Measurements from ENCODE around the gene PDIA6.
"Not testable (repeated sequence)": the region's sequence is repeated elsewhere in the genome, so short reads cannot be mapped to it uniquely, and the experiment has no call there.

Gene PDIA6

DNA sequence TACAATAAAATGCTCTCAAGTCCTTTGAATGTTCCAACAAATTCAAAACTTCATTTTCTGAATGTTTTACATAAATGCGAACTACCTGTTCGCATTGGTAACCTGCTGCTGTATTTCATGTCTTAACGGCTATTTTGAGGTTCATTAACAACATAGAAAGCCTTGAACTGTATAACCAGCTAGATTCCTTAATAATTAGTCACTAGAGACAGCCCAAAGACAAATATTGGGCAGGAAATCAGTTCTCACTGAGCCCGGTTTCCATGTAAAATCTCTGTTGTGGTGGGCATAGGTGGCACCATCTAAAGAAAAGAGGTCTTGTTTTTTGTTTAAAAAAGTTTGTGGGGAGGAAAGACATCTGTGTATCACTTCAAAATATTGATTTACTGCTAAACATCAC, 29.2 kb downstream of the PDIA6 start:
- H3K4me3 ChIP-seq (replicated peaks in 1 of 2; ENCODE audit: low read depth in 2 of 2, low read length in 2 of 2): no peak overlapping the region

DNA sequence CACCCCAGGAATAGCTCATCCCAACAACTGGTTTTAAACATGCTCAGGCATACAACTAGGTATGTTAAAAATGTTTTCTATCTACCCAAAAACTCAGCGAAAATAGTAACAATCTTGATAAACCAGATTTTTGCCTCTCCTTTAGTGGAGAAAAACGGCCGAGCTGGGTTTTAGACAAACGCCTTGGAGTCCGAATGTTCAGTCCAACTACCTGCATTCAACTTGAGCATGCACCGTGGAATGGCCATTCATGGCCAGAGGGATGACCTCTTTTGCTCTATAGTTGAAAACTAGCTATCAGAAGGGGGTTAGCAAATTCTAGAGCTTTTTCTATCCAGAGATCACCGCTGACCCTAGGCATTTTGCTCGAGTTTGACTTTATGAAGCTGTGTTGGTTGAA, 30.8 kb downstream of the PDIA6 start:
- DNase-seq (ENCODE audit: low read depth in 2 of 2): no peak
- H3K4me3 ChIP-seq (replicated peaks in 1 of 2; ENCODE audit: low read depth in 2 of 2, low read length in 2 of 2): no peak overlapping the region
- TF ChIP-seq, protein P1, sequence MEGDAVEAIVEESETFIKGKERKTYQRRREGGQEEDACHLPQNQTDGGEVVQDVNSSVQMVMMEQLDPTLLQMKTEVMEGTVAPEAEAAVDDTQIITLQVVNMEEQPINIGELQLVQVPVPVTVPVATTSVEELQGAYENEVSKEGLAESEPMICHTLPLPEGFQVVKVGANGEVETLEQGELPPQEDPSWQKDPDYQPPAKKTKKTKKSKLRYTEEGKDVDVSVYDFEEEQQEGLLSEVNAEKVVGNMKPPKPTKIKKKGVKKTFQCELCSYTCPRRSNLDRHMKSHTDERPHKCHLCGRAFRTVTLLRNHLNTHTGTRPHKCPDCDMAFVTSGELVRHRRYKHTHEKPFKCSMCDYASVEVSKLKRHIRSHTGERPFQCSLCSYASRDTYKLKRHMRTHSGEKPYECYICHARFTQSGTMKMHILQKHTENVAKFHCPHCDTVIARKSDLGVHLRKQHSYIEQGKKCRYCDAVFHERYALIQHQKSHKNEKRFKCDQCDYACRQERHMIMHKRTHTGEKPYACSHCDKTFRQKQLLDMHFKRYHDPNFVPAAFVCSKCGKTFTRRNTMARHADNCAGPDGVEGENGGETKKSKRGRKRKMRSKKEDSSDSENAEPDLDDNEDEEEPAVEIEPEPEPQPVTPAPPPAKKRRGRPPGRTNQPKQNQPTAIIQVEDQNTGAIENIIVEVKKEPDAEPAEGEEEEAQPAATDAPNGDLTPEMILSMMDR (IDR thresholded peaks at IDR 0.05; ENCODE audit: low read depth, low read length): no peak

More for the DNA sequence above, 29.2 kb downstream of the PDIA6 start:
- DNase-seq (ENCODE audit: low read depth in 2 of 2): no peak
- TF ChIP-seq, protein P1 (IDR thresholded peaks at IDR 0.05; ENCODE audit: low read depth, low read length): no peak

DNA sequence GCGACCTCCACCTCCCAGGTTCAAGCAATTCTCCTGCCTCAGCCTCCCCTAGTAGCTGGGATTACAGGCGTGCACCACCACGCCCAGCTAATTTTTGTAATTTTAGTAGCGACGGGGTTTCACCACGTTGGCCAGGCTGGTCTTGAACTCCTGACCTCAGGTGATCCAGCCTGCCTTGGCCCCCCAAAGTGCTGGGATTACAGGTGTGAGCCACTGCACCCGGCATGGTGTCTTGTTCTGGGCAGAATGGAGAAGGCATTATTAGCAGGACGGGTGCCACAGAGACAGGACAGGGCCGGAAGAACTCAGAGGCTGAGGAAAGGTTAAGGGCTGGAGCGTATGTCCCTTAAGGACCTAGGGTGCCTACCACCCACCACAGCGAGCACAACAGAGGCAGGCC, 31.8 kb downstream of the PDIA6 start:
- H3K4me3 ChIP-seq (replicated peaks in 1 of 2; ENCODE audit: low read depth in 2 of 2, low read length in 2 of 2); DNase-seq (ENCODE audit: low read depth in 2 of 2): not testable (repeated sequence)

DNA sequence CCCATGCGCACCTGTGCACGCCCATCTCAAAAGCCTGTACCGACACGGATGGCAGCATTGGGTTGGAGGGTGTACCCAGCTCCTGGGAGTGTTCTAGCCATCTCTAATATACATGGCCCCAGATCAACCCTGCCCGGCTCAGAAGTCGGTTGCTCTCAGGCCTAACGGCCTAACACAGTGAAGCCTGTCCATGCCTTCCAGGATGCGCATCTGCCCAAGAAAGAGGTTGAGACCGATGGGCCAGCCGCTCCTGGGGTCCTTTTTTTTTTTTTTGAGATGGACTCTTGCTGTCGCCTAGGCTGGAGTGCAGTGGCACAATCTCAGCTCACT, 32.1 kb downstream of the PDIA6 start:
- no peak for DNase-seq (ENCODE audit: low read depth in 2 of 2)
- TF ChIP-seq, protein P1 (IDR thresholded peaks at IDR 0.05; ENCODE audit: low read depth, low read length): no peak
- H3K4me3 ChIP-seq (replicated peaks in 1 of 2; ENCODE audit: low read depth in 2 of 2, low read length in 2 of 2): no peak overlapping the region

GRCh38 chr2:10779776-10780490, 32.7 kb downstream of the PDIA6 start:
- DNase-seq (ENCODE audit: low read depth in 2 of 2): no peak
- no peak overlapping the region for H3K4me3 ChIP-seq (replicated peaks in 1 of 2; ENCODE audit: low read depth in 2 of 2, low read length in 2 of 2)
- TF ChIP-seq, protein P1 (IDR thresholded peaks at IDR 0.05; ENCODE audit: low read depth, low read length): no peak

GRCh38 chr2:10778724-10779115, 33.9 kb downstream of the PDIA6 start:
- no peak for DNase-seq (ENCODE audit: low read depth in 2 of 2)
- H3K4me3 ChIP-seq (replicated peaks in 1 of 2; ENCODE audit: low read depth in 2 of 2, low read length in 2 of 2): no peak overlapping the region
- TF ChIP-seq, protein P1 (IDR thresholded peaks at IDR 0.05; ENCODE audit: low read depth, low read length): no peak

- H3K4me3 ChIP-seq (replicated peaks in 1 of 2; ENCODE audit: low read depth in 2 of 2, low read length in 2 of 2): no peak overlapping the region
- DNase-seq (ENCODE audit: low read depth in 2 of 2): no peak
- TF ChIP-seq, protein P1 (IDR thresholded peaks at IDR 0.05; ENCODE audit: low read depth, low read length): no peak
Observed at GRCh38 chr2:10777842-10778723, 34.5 kb downstream of the PDIA6 start.

All from cardiac fibroblast (primary cell).